GM12891 (cell line): Measurements from ENCODE around the gene ZDHHC7.

Experiments
- POLR2A ChIP-seq: IDR thresholded peaks from 2 replicates; pipeline ENCODE4 v1.6.1; 2011; ENCODE audit warnings: low read depth, low read length, control low read depth
- POLR2AphosphoS5 ChIP-seq: IDR thresholded peaks from 2 replicates; pipeline ENCODE4 v1.6.1; 2011; ENCODE audit warnings: low read depth, low read length, control low read depth
- POU2F2 ChIP-seq: IDR thresholded peaks from 2 replicates; pipeline ENCODE4 v1.6.1; 2011; ENCODE audit warnings: low read depth, mild to moderate bottlenecking, control low read depth, low read length, moderate library complexity
- TAF1 ChIP-seq: IDR thresholded peaks from 2 replicates; pipeline ENCODE4 v1.6.1; 2011; ENCODE audit warnings: low read depth, low read length, control low read depth

DNA sequence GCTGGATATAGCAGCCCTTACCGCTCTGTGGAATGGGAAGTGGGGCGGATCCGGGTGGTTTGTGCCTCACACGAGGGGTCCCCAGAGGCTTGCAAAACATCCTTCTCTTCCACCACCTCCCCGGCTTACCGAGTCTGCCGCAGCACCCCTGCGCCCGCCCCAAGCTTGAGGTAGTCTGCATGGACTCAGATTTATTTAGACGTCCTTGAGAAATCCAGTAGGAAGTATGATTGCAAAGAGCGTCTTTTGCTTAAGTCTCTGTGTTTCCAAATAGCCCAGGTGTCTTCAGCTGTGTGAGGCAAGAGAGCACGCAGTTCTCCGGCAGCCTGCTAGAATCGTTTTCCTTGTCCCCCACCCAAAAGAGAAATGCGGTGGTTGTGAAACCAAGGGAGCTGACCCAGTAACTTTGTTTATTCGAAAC is 18.7 kb upstream of the ZDHHC7 start:
- TF ChIP-seq POLR2A (no peak), TAF1 (no peak), POLR2AphosphoS5 (no peak), POU2F2 (no peak)
